Measurements from ENCODE around the gene FOSL2. TPM values are rescaled to one million over a fixed set of nuclear protein-coding genes. Genes with fewer than 3 reads are reported as not detected.
"Not testable (repeated sequence)": the region's sequence is repeated elsewhere in the genome, so short reads cannot be mapped to it uniquely, and the experiment has no call there.

Gene FOSL2
- total RNA-seq, 3 donors from 2014 or later (not counting 1 experiment from before 2014, with no cell fraction given): 414 to 531 (median 455) TPM

DNA sequence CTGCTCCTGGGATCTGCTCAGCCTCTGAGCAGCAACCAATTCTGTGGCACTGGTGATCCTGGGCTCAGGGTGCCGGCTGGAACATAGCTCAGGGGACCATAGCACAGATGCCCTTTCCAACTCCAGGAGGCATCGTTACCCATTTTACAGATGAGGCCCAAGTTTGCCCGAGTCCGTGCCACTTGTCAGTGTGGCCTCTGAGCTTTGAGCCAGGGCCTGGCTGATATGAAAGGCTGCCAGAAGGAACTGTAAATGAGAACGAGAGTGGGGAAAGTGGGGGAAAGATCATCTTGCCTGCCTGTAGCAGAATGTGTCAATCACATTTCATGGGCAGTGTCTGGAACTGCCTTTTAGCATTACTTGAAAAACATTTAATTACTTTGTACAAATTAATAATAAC lies 23.3 kb upstream of the FOSL2 start:
- TF ChIP-seq, protein P1, sequence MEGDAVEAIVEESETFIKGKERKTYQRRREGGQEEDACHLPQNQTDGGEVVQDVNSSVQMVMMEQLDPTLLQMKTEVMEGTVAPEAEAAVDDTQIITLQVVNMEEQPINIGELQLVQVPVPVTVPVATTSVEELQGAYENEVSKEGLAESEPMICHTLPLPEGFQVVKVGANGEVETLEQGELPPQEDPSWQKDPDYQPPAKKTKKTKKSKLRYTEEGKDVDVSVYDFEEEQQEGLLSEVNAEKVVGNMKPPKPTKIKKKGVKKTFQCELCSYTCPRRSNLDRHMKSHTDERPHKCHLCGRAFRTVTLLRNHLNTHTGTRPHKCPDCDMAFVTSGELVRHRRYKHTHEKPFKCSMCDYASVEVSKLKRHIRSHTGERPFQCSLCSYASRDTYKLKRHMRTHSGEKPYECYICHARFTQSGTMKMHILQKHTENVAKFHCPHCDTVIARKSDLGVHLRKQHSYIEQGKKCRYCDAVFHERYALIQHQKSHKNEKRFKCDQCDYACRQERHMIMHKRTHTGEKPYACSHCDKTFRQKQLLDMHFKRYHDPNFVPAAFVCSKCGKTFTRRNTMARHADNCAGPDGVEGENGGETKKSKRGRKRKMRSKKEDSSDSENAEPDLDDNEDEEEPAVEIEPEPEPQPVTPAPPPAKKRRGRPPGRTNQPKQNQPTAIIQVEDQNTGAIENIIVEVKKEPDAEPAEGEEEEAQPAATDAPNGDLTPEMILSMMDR (IDR thresholded peaks at IDR 0.05): no peak
- no peaks in the 10 kb centered on the region for H3K27me3 Mint-ChIP-seq (ENCODE audit: low read depth in 2 of 2)
- peaks cover 55 to 61% of the 10 kb centered on the region in 2 donors for H3K4me1 Mint-ChIP-seq
- no peaks in the 10 kb centered on the region for H3K9me3 Mint-ChIP-seq
- ATAC-seq (no peak), DNase-seq (no peak)
- intact Hi-C loops (cut with micrococcal nuclease): no loop called here
- no peaks in the 10 kb centered on the region for H3K36me3 ChIP-seq (ENCODE audit: control insufficient read depth, insufficient read depth, low read length)
- WGBS (ENCODE audit: insufficient coverage): 70% methylated on average over 5 of the region's 5 CpGs
- H3K27ac ChIP-seq (ENCODE audit: low read length): no peak overlapping the region
- no peak overlapping the region for H3K4me3 ChIP-seq (ENCODE audit: low read length)
- H3K27me3 ChIP-seq (ENCODE audit: control insufficient read depth, insufficient read depth, low read length): no peaks in the 10 kb centered on the region
- H3K4me1 ChIP-seq (ENCODE audit: control insufficient read depth, insufficient read depth, low read length): peaks cover 46% of the 10 kb centered on the region
- H3K9me3 ChIP-seq (ENCODE audit: control insufficient read depth, insufficient read depth, low read length): no peaks in the 10 kb centered on the region
- no peaks in the 10 kb centered on the region for H3K36me3 Mint-ChIP-seq
- peak overlapping the region; percentile 33 to 34 for H3K27ac Mint-ChIP-seq
- H3K4me3 Mint-ChIP-seq: no peak overlapping the region

DNA sequence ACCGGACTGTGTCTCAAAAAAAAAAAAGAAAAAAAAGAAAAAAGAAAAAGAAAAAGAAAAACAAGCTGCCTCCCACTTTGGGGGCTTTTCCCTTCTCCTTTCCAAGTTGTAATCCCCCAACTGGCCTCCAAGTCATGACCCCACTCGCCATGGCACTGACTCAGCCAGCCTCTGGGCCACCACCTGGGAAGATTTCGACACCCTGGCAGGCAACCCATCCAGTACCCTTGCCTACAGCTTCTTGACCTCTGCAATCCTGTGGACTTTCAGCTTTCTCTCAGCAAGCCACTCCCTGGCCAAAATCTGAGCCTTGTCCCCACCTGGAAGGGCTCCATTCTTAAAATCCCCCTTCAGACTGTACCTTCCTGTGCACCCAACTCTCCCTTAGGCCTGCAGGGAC lies 22.3 kb upstream of the FOSL2 start:
- ATAC-seq: no peak
- peaks cover 36% of the 10 kb centered on the region for H3K4me1 ChIP-seq (ENCODE audit: control insufficient read depth, insufficient read depth, low read length)
- no peak overlapping the region for H3K4me3 ChIP-seq (ENCODE audit: low read length)
- no peak overlapping the region for H3K4me3 Mint-ChIP-seq
- no peaks in the 10 kb centered on the region for H3K36me3 ChIP-seq (ENCODE audit: control insufficient read depth, insufficient read depth, low read length)
- no peaks in the 10 kb centered on the region for H3K27me3 Mint-ChIP-seq (ENCODE audit: low read depth in 2 of 2)
- H3K27ac Mint-ChIP-seq: peak overlapping the region in 1 of 2 donors; percentile 13
- 85% methylated on average over 2 of the region's 3 CpGs for WGBS (ENCODE audit: insufficient coverage)
- no peaks in the 10 kb centered on the region for H3K9me3 ChIP-seq (ENCODE audit: control insufficient read depth, insufficient read depth, low read length)
- H3K36me3 Mint-ChIP-seq: no peaks in the 10 kb centered on the region
- H3K27ac ChIP-seq (ENCODE audit: low read length): no peak overlapping the region
- intact Hi-C loops (cut with micrococcal nuclease): no loop called here
- no peaks in the 10 kb centered on the region for H3K27me3 ChIP-seq (ENCODE audit: control insufficient read depth, insufficient read depth, low read length)
- DNase-seq: no peak
- no peaks in the 10 kb centered on the region for H3K9me3 Mint-ChIP-seq
- TF ChIP-seq, protein P1 (IDR thresholded peaks at IDR 0.05): no peak
- peaks cover 45 to 51% of the 10 kb centered on the region in 2 donors for H3K4me1 Mint-ChIP-seq

DNA sequence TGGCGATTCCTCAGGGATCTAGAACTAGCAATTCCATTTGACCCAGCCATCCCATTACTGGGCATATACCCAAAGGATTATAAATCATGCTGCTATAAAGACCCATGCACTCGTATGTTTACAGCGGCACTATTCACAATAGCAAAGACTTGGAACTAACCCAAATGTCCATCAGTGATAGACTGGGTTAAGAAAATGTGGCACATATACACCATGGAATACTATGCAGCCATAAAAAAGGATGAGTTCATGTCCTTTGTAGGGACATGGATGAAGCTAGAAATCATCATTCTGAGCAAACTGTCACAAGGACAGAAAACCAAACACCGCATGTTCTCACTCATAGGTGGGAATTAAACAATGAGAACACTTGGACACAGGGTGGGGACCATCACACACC lies 20.9 kb upstream of the FOSL2 start:
- H3K4me3 Mint-ChIP-seq; H3K27me3 Mint-ChIP-seq (ENCODE audit: low read depth in 2 of 2); ATAC-seq; H3K27ac Mint-ChIP-seq; intact Hi-C loops (cut with micrococcal nuclease); H3K27ac ChIP-seq (ENCODE audit: low read length); DNase-seq; H3K9me3 ChIP-seq (ENCODE audit: control insufficient read depth, insufficient read depth, low read length); H3K9me3 Mint-ChIP-seq; H3K36me3 ChIP-seq (ENCODE audit: control insufficient read depth, insufficient read depth, low read length); H3K27me3 ChIP-seq (ENCODE audit: control insufficient read depth, insufficient read depth, low read length); H3K36me3 Mint-ChIP-seq; H3K4me3 ChIP-seq (ENCODE audit: low read length): not testable (repeated sequence)
- H3K4me1 Mint-ChIP-seq: peaks cover 35 to 38% of the 10 kb centered on the region in 2 donors
- peaks cover 22% of the 10 kb centered on the region for H3K4me1 ChIP-seq (ENCODE audit: control insufficient read depth, insufficient read depth, low read length)
- WGBS (ENCODE audit: insufficient coverage): 100% methylated on average over 3 of the region's 4 CpGs

DNA sequence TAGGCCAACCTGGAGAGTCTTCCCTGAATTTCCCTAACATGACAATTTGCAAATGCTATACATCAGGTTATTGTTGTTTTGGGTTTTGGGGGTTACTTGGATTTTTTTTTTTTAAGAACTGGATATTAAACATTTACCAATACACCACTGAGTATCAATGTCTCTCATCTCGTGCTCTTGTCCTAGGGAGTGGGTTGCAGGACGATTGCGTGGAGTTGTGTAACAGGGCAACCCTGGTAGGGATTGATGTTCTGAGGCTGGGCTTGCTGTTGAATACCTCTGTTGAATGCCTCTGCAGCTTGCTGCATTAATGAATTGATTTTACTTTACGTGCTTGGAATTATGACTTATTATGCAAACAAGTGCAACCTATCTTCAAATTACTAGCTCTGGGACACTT lies 18.8 kb upstream of the FOSL2 start:
- Histone ChIP-seq H3K27ac (ENCODE audit: low read length) (no peak overlapping the region), H3K4me1 (ENCODE audit: control insufficient read depth, insufficient read depth, low read length) (peaks cover 18% of the 10 kb centered on the region), H3K36me3 (ENCODE audit: control insufficient read depth, insufficient read depth, low read length) (no peaks in the 10 kb centered on the region), H3K27me3 (ENCODE audit: control insufficient read depth, insufficient read depth, low read length) (no peaks in the 10 kb centered on the region), H3K4me3 (ENCODE audit: low read length) (no peak overlapping the region), H3K9me3 (ENCODE audit: control insufficient read depth, insufficient read depth, low read length) (no peaks in the 10 kb centered on the region)
- no peak for DNase-seq
- ATAC-seq: no peak
- intact Hi-C loops (cut with micrococcal nuclease): no loop called here
- H3K9me3 Mint-ChIP-seq: no peaks in the 10 kb centered on the region
- 97% methylated on average over 3 of the region's 4 CpGs for WGBS (ENCODE audit: insufficient coverage)
- peaks cover 35 to 42% of the 10 kb centered on the region in 2 donors for H3K4me1 Mint-ChIP-seq
- H3K27ac Mint-ChIP-seq: no peak overlapping the region
- H3K27me3 Mint-ChIP-seq (ENCODE audit: low read depth in 2 of 2): no peaks in the 10 kb centered on the region
- no peak overlapping the region for H3K4me3 Mint-ChIP-seq
- H3K36me3 Mint-ChIP-seq: no peaks in the 10 kb centered on the region
- TF ChIP-seq, protein P1 (IDR thresholded peaks at IDR 0.05): no peak

Data from natural killer cell (primary cell).